AG04449 (cell line): Measurements from ENCODE around the gene AMOTL2.

Experiments
- CTCF ChIA-PET: fragments of 350-600 bp; formaldehyde crosslinking; extraction: SDS; loops from one replicate; lab custom pipeline; 2021; ENCODE audit warnings: antibody characterized with exemption; lab: Yijun Ruan, JAX
- POLR2A ChIA-PET: fragments of 400-600, 350-600 bp; formaldehyde crosslinking; extraction: SDS; loops from one replicate; lab custom pipeline; 2020; ENCODE audit warnings: antibody characterized with exemption, inconsistent platforms; lab: Yijun Ruan, JAX
- DNase-seq: peaks from one replicate; pipeline ENCODE4 v3.0.0-alpha.2; 2010; ENCODE audit warnings: low read depth, low spot score
- H3K4me3 ChIP-seq: 2 replicates; pipeline ENCODE4 v1.5.1; 2011; ENCODE audit warnings: low read depth, mild to moderate bottlenecking, control low read depth, low read length
- TF ChIP-seq, protein P1 (sequence below): IDR thresholded peaks from one replicate; pipeline ENCODE4 v1.5.1; 2011; ENCODE audit warnings: mild to moderate bottlenecking, moderate library complexity, low read length, control low read depth, inconsistent platforms; ENCODE audit not compliant: insufficient read depth; ENCODE audit errors: missing control alignments

Gene AMOTL2

DNA sequence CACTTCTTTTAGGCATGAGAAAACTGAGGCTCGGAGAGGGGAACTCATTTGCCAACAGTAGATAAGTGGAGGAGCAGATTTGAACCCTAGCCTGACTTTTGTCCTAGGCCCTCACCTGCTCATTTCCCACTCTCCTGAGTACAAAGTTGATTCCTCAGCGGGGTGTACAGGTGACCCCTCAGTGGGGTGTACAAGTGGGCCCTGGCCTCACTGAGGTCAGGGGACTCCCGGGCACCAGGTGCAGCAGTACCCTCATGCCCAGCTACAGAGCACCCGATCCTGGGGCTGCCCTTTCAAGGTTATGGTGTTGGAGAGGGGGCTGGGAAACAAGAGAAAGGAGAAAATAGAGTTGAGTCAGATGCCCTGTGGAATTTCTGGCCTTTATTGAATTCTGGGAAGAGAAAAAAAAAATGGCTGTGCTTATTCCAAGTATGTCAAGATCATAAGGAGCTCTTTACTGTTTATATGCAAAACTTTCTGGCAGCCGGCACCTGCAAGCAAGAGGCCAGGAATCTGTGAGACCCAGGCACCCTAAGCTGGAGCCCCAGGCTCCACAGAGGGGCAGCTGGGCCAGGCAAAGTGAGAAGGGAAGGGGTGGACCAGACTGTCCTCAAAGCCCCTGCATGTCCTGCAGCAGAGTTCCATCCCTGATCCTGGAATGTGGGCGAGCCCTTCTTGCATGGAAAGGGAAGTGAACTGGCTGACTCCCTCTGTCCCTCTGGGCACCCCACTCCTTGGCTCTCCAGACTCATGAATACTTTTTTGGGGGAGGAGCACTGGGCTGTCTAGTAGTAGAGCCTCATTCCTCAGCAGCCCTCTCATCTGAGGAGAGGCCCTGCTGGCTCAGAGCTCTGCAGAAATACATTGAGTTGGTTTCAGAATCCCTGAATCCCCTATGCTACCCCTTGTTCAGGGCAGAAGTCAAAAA is 43.1 kb downstream of the AMOTL2 start:
- no peak for DNase-seq
- ChIA-PET POLR2A (interaction anchor here (1.0 to 2.7 kb wide), 14 partner anchors 14 to 155 kb away, joined by 3 to 18 read pairs (median 5); partner anchors contain the start of genes AMOTL2, ANAPC13 and CEP63), CTCF (interaction anchor here (0.7 to 3.0 kb wide), 8 partner anchors 9 to 142 kb away, joined by 3 to 13 read pairs (median 5); no protein-coding TSS in a partner anchor)
- H3K4me3 ChIP-seq = peak overlapping the region; percentile 26
- TF ChIP-seq, protein P1, sequence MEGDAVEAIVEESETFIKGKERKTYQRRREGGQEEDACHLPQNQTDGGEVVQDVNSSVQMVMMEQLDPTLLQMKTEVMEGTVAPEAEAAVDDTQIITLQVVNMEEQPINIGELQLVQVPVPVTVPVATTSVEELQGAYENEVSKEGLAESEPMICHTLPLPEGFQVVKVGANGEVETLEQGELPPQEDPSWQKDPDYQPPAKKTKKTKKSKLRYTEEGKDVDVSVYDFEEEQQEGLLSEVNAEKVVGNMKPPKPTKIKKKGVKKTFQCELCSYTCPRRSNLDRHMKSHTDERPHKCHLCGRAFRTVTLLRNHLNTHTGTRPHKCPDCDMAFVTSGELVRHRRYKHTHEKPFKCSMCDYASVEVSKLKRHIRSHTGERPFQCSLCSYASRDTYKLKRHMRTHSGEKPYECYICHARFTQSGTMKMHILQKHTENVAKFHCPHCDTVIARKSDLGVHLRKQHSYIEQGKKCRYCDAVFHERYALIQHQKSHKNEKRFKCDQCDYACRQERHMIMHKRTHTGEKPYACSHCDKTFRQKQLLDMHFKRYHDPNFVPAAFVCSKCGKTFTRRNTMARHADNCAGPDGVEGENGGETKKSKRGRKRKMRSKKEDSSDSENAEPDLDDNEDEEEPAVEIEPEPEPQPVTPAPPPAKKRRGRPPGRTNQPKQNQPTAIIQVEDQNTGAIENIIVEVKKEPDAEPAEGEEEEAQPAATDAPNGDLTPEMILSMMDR = no peak

GRCh38 chr3:134328846-134329245 is 45.4 kb downstream of the AMOTL2 start:
- POLR2A ChIA-PET = interaction anchor here (0.9 to 2.2 kb wide), 9 partner anchors 14 to 149 kb away, joined by 3 to 11 read pairs (median 5); partner anchors contain the start of gene AMOTL2
- TF ChIP-seq, protein P1 = no peak
- no peak overlapping the region for H3K4me3 ChIP-seq
- DNase-seq = no peak
- CTCF ChIA-PET = interaction anchor here (0.8 to 4.2 kb wide), 6 partner anchors 9 to 146 kb away, joined by 3 to 22 read pairs (median 4); no protein-coding TSS in a partner anchor

- no peak overlapping the region for H3K4me3 ChIP-seq
- peak; percentile 86 for DNase-seq
- TF ChIP-seq, protein P1 = no peak
- ChIA-PET POLR2A (interaction anchor here (0.9 to 2.2 kb wide), 11 partner anchors 10 to 149 kb away, joined by 3 to 11 read pairs (median 6); partner anchors contain the start of gene AMOTL2), CTCF (interaction anchor here (0.8 to 4.2 kb wide), 6 partner anchors 8 to 147 kb away, joined by 3 to 22 read pairs (median 4); no protein-coding TSS in a partner anchor)
These were observed 46.1 kb downstream of the AMOTL2 start for GRCh38 chr3:134328147-134328591.

DNA sequence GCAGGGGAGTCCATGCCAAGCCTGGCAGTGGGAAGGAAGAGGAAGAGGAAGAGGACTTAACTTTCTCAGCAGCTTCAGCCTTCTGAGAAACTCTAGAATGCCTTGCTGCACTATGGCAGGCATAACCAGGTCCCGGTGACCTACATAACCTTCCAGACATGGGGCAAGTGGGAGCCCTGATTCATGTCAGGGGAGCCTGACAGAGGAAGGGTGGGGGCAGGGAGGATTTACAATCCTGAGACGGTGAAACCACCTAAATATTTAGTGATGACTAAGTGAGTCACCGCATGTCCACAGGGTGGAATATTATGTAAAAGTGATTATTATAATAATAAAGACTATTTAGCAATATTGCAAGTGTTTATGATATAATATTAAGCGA is 46.7 kb downstream of the AMOTL2 start:
- TF ChIP-seq, protein P1 = no peak
- H3K4me3 ChIP-seq = peak overlapping the region; percentile 2; the same call in 1 of the 2 replicates
- ChIA-PET CTCF (interaction anchor here (1.0 to 4.2 kb wide), 6 partner anchors 8 to 152 kb away, joined by 3 to 22 read pairs (median 4); no protein-coding TSS in a partner anchor), POLR2A (interaction anchor here (0.6 to 2.2 kb wide), 12 partner anchors 10 to 159 kb away, joined by 3 to 11 read pairs (median 6); partner anchors contain the start of genes AMOTL2, ANAPC13 and CEP63)
- no peak for DNase-seq

DNA sequence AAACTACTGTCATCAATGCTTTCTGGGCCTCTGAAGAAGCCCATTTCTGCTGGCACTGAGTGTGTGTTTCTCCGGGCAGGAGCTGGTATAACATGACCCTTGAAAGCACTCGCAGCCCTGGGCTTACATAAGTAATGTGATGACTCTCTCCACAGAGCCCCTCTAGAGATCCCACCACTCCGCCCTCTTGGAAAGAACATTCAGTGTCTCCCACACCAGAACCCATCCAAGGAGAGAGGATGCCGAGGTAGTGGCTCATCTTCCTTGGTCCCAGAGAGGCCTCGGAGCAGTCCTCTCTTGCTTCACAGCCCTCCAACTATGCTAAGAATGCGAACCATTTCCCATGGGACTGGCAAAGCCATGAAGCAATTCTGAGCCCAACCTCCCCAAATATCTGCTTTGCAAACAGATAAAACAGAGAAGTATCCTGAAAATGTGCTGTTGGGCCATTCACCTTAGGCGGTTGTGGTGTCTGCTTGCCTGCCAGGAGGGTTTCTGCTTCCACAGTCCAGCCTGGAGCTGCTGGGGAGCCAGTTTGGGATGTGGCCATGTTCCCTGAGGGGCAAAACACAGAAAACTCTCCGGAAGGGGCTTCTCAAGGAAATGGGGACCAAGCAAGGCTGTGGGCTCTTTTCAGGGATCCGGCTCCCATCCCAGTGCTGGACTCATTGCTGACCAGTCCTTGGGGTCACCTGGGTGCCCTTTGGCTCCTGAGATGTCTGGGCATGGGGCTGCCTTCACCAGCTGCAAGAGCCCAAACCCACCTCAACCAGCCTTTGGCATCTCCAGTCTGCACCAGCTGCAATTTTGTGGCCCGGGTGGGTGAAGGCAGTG is 47.3 kb downstream of the AMOTL2 start:
- peak overlapping the region; percentile 2; the same call in 1 of the 2 replicates for H3K4me3 ChIP-seq
- CTCF ChIA-PET = interaction anchor here (1.0 to 4.2 kb wide), 6 partner anchors 11 to 153 kb away, joined by 4 to 22 read pairs (median 5); no protein-coding TSS in a partner anchor
- TF ChIP-seq, protein P1 = no peak
- POLR2A ChIA-PET = interaction anchor here (0.6 to 2.2 kb wide), 15 partner anchors 9 to 159 kb away, joined by 3 to 11 read pairs (median 4); partner anchors contain the start of genes AMOTL2, ANAPC13 and CEP63
- DNase-seq = peak; percentile 99
